Activated CD8-positive, alpha-beta memory T cell treated with anti-CD3 and anti-CD28 coated beads for 1 hour (primary cell): ENCODE data around the gene CEP112.
"Not testable (repeated sequence)": the region's sequence is repeated elsewhere in the genome, so short reads cannot be mapped to it uniquely, and the experiment has no call there.

Source experiments
- DNase-seq, 2 donors: peaks; one replicate each; pipeline ENCODE4 v3.0.0-alpha.2; 2020; ENCODE audit warnings: low read depth in 1 of 2; ENCODE audit errors: extremely low read depth in 1 of 2

Gene CEP112

GRCh38 chr17:66165537-66166123 lies 26.3 kb downstream of the CEP112 start:
- no peak for DNase-seq

DNA sequence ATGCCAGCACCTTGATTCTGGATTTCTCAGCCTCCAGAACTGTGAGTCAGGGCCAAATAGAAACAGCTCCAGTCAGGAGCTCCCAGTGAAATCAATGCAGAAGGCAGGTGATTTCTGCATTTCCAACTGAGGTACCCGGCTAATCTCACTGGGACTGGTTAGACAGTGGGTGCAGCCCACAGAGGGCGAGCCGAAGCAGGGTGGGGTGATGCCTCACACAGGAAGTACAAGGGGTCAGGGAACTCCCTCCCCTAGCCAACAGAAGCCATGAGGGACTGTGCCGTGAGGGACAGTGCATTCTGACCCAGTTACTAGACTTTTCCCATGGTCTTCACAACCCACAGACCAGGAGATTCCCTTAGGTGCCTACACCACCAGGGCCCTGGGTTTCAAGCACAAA lies 36.9 kb downstream of the CEP112 start:
- DNase-seq: not testable (repeated sequence)

- no peak for DNase-seq
These were observed 39.2 kb downstream of the CEP112 start for GRCh38 chr17:66152756-66153155.

DNA sequence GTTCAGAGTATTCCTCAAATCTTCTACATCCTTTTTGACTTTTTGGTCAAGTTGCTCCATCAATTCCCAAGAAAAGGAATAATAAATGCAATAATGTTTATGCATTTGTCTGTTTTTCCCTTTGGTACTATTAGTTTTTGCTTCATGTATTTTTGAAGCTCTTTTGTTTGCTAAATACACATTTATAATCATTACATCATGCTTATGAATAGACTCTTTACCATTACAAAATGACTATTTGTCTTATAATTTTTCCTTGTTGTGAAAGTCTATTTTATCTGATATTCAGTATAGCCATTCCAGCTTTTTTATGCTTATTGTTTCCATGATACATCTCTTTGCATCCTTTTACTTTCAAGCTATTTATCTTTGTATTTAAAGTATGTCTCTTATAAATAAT lies 41.2 kb downstream of the CEP112 start:
- no peak for DNase-seq

DNA sequence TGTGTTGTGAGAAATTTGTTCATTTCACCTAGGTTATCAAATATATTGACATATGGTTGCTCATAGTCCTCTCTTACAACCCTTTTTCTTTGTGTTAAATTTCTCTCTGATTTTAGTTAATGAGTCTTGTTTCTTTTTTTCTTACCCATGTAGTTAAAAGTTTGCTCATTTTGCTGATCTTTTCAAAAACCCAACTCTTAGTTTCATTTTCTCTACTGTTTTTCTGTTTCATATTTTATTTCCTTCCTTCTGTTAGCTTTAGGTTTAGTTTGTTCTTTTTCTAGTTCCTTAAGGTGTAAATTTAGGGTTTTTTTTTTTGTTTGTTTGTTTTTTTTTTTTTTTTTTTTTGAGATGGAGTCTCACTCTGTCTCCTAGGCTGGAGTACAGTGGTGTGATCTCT lies 42.4 kb downstream of the CEP112 start:
- no peak for DNase-seq

DNA sequence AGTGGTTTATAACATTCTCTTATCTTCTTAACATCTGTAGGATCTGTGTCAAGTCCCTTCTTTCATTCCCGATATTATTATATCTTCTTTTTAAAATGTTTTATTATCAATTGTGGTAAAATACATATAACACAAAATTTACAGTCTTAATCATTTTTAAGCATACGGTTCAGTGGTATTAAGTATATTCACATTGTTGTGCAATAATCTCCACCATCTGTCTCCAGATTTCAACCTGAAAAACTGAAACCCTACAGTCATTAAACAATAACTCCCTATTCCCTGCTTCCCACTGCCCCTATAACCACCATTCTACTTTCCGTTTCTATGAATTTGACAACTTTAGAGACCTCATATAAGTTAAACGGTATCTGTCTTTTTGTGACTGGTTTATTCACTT lies 45.5 kb downstream of the CEP112 start:
- no peak for DNase-seq

GRCh38 chr17:66143657-66144282 lies 48.2 kb downstream of the CEP112 start:
- DNase-seq: no peak

DNA sequence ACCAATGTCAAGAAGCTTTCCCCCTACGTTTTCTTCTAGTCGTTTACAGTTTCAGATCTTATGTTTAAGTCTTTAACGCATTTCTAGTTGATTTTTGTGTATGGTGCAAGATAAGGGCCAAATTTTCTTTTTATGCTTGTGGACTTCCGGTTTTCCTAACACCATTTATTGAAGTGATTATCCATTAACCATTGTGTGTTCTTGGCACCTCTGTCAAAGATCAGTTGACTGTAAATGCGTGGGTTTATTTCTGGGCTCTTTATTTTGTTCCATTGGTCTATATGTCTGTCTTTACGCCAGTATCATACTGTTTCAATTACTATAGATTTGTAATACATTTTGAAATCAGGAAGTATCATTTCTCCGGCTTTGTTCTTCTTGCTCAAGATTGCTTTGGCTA lies 49.5 kb downstream of the CEP112 start:
- DNase-seq: no peak

- DNase-seq: no peak
These were observed 53.8 kb downstream of the CEP112 start for GRCh38 chr17:66138120-66138519.

DNA sequence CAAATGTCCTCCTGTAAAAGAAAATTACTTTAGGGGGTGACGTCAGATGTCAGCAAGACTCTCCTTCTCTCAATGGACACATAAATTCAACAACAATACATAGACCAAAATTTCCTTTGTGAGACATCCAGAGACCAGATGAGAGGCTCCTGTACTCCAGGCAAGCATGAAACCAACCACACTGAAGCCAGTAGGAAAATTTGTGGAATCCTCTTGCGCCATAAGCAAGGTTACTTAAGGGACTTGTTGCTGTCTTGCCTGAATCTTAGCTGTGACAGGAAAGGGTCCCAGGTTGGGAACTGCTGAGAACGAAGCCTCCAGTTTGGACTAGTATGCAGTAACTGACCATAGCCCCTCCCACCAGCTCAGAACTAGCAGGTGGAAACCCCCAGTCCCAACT lies 56.0 kb downstream of the CEP112 start:
- DNase-seq: no peak

DNA sequence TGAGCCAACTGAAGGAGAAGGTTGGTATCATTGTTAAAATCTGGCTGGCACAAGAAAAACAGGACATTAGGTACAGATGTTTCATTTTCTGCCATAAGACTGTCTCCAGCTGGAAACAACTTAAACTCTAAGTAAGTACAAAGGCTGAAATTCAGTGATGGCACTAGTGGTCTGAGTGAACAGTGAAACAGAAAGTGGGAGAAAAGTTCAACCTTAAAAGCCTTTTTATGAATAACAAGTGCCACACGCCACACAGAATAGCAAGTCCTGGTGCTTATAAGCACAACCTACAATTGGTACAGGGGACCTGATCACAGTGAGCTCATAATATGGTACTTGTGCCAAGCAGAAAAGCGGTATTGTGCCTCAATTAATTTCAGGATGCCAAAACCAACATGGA lies 56.7 kb downstream of the CEP112 start:
- DNase-seq: no peak

DNA sequence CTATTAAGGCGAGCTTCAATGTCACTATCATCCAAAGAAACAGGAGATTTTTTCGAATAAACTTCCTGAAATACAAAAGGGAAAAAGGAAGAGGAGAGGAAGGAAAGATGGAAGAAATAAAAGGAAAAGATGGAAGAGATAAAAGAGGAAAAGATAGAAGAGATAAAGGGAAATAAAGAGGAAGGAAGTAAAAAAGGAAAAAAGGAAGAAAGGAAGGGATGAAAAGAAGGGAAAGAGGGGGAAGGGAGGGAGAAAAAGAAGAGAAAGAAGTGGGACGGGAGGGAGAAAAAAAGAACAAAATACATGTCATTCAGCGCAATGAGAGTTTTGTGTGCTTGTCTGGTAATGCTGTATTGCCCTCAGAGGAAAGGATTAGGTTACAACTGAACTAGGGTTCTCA lies 62.2 kb downstream of the CEP112 start:
- DNase-seq: no peak

DNA sequence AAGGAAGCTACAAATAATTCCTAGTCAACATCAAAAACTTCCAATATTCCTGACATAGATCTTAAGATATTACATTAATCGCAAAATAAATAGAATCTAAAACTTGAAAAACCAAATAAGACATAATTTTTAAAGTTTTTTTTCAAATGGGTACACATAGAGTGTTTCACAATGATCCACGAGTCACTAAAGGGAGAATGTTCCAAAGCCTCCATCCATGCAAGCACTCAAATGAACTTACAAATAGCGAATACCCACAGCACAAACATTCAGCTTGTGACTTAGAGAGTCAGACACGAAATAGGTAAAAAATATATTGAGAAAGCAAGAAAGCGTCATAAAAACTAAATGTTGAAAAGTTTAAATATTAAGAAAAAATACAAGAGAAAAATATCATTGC lies 65.7 kb downstream of the CEP112 start:
- DNase-seq: no peak

GRCh38 chr17:66123163-66123562 lies 68.8 kb downstream of the CEP112 start:
- no peak for DNase-seq

DNA sequence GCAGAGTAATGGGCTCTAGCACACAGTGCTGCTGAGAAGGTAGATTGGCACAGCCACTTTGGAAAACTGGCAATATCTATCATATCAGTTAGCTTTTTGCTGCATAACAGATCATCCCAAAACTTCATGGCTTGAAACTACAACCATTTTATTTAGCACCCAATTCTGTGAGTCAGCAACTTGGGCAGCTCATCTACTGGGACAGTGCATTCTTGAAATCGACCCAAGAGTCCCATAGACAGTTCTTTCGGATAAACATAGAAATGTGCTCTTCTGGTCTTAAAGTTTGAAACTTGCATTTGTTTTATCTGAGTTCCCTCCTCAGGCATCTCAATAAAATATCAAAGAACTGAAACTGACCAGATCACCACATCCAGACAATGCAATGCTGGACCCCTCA lies 76.7 kb downstream of the CEP112 start:
- DNase-seq: no peak

DNA sequence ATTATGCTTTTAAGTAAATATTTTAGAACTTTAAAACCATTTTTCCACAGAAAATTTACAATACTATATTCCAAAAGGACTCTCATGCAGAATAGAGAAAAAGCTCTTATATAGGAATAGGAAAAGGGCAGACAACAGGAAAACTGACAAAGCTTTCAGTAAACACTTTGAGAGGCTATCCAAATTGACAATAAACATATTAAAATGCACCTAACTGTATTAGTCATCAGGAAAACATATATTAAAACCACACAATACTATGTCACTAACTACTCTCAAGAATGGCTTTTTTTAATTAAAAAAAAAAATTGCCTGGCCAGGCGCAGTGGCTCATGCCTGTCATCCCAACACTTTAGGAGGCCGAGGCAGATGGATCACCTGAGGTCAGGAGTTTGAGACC lies 77.3 kb downstream of the CEP112 start:
- no peak for DNase-seq

DNA sequence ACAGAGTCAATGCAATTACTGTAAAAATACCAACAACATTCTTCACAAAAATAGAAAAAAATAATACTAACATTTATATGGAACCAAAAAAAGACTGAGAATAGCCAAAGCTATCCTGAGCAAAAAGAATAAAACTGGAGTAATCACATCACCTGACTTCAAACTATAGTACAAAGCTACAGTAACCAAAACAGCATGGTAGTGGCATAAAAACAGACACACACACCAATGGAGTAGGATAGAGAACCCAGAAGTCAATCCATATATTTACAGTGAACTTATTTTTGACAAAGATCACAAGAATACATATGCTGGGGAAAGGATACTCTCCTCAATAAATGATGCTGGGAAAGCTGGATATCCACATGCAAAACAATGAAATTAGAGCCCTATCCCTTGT lies 84.2 kb downstream of the CEP112 start:
- no peak for DNase-seq

GRCh38 chr17:66098040-66098439 lies 93.9 kb downstream of the CEP112 start:
- no peak for DNase-seq

GRCh38 chr17:66094727-66095126 lies 97.2 kb downstream of the CEP112 start:
- DNase-seq: no peak

DNA sequence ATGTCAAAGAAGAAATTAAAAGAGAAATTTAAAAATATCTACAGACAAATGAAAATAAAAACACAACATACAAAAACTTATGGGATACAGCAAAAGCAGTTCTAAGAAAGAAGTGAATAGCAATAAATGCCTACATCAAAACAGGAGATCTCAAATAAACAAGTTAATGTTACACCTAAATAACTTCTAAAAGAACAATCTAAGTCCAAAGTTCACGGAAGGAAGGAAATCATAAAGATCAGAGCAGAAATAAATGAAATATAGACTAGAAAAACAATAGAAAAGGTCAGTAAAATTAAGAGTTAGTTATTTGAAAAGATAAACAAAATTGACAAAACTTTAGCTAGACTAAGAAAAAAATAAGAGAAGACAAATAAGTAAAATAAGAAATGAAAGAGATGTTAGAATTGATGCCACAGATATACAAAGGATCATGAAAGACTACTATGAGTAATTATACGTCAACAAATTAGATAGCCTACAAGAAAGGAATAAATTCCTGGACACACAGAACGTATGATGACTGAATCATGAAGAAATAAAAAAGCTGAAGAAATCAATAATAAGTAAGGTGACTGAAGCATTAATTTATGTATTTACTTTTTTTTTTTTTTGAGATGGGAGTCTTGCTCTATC lies 100.4 kb downstream of the CEP112 start:
- no peak for DNase-seq

- DNase-seq: no peak
These were observed 102.2 kb downstream of the CEP112 start for GRCh38 chr17:66089764-66090163.

DNA sequence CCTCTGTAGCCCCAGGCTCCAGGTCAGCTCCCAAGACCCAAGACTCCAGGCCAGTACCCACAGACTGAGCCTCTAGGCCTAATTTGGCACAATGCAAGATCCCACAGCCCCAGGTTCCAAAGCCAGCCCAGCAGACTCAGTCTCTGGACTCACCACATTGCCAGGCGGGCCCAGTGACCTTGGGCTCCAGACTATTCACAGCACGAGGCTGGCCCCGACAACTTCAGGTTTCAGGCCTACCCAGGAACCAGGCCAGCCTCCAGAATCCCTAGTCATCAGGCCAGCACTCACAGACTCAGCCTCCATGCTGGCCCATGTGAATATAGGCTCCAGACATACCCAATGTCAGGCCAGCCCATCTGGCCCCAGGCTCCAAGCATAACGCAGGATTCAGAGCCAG lies 103.8 kb downstream of the CEP112 start:
- DNase-seq: no peak

GRCh38 chr17:66087073-66087472 lies 104.9 kb downstream of the CEP112 start:
- no peak for DNase-seq
